Fibroblast of skin of scalp (primary cell): ENCODE measurements around the gene VSTM2B.

Experiments
- DNase-seq: peaks from one replicate; pipeline ENCODE4 v3.0.0-alpha.2; 2013

VSTM2B gene

GRCh38 chr19:29568036-29569025 lies 42.5 kb downstream of the VSTM2B start:
- no peak for DNase-seq

DNA sequence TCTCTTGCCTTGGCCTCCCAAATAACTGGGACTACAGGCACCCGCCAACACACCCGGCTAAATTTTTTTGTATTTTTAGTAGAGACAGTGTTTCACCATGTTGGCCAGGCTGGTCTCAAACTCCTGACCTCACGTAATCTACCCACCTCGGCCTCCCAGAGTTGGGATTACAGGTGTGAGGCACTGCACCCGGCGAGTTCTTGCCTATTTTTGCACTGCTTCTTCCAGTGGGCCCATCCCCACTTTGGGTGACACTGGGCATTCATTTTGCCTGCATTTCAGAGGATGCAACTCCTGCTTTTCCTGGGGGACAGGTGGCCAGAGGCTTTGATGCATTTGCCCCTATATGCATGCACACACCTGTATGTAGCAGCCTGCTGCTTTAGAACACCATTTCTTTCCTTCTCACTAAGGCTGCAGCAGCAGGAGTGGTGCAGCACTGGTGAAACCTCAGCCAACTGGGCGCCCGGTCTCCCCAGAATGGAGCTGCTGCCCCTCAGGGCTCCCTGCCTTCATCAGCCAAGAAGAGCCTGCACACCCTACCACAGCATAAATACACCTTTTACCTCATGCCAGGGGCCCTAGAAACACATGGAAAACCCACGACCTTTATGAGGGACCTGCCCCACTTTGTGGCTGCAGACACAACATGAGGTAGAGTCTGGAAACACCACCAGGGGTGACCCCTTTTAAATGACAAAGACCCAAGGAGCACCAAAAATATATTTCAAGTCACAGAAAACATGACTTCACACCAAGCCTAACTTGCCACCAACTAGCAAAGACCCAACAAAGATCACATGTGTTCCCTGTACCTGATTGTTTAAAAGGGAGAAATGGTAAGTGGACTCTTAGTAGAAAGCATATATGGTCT lies 43.5 kb downstream of the VSTM2B start:
- DNase-seq = no peak

DNA sequence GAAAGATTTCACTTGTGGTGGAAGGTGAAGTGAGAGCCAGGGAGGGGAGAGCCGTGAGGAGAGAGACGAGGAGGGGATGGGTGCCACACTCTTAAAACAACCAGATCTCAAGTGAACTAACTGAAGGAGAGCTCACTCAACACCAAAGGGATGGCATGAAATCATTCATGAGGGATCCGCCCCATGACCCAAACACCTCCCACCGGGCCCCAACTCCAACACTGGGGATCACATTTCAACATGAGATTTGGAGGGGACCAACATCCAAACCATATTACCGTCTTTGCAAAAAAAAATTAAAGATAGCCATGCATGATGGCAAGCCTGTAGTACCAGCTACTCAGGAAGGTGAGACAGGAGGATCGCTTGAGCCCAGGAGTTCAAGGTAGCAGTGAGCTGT lies 45.4 kb downstream of the VSTM2B start:
- DNase-seq = no peak

DNA sequence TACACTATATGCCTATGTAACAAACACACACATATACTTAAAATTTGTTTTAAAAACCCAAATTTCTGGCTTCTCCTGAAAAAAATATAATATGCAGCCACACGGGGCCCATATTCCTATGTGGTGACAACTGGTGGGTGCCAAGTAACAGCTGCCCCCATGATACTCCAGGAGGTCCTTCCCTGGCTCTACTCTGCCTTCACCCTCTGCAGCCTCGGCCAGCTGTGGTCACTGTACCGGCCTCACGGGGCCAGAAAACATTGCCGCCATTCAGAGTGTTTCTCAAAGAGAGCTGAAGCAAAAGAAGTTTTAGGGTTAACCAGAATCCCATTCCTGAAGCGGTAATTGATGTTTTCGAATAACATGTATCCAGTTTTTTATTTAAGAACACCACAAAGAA lies 47.7 kb downstream of the VSTM2B start:
- no peak for DNase-seq

DNA sequence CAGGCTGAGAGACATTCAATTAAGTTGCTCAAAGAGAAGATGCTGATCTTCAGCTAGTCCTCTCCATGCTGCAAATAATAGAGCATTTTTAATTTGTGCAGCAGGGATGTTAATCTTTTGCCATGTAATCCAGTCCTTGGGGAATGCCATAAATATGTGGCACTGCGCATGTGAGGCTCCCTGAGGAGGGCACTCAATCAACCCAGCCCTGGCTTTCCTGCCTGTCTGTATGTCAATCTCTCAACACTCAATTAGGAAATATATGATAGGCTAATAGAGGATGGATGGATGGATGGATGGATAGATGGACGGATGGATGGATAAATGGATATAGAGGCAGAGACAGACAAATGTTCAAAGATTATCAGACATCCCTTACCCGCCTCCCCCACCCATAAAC lies 48.7 kb downstream of the VSTM2B start:
- no peak for DNase-seq

GRCh38 chr19:29576046-29576606 lies 50.3 kb downstream of the VSTM2B start:
- DNase-seq = no peak

DNA sequence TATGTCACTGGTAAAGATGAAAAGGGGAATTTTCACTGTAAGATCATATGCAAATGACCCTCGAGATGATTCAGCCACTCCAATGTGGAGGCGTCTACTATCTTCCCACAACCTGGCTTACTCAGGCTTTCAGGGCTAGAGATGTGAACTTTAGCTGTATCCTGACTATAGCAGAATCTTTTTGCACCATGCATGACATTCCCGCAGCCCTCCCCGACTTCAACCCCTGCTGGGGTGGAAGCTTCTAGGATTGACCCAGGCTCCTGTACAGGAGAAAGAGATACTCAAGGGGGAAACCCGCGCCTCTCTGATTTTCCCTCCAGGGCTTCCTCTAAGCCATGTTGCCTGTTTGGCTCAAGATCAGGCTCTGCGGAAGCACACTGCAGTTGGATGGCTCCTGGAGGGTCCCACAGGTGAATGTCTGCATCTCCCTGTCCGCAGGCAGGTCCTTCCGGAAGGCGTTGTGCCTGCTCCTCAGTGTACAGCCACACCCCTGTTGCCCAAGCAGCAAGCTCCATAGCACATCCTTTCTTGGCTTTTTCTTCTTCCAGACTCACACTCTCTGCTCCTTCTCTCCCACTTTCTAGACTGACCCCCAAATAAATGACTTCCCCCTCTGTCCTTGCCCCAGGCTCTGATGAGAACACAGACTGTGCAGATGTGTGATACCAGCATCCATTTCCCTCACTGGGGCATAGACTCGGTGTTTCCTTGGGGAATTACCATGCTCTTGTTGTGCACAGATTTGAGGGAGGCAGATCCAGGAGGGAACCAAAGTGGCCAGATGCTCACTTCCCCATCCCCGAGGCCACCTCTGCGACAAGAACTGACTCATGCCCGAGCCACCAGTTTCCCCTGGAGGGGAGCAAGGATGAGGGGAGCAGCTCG lies 51.2 kb downstream of the VSTM2B start:
- DNase-seq = no peak

DNA sequence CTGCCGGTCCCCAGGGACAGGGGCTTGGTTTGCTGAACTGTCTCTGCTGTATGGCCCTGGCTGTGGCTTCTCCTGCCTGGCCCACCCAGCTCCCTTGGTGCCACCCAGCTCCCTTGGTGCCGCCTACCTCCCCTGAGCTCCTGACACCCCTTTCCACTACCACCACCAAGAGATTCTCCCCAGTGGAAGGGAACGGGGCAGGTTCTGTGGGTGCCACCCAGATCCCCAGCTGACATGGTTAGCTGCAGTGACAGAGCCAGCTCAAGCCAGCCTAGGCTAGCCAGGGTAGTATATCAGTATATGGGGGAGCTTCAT lies 51.8 kb downstream of the VSTM2B start:
- DNase-seq = no peak

GRCh38 chr19:29578349-29578748 lies 52.6 kb downstream of the VSTM2B start:
- DNase-seq = no peak

DNA sequence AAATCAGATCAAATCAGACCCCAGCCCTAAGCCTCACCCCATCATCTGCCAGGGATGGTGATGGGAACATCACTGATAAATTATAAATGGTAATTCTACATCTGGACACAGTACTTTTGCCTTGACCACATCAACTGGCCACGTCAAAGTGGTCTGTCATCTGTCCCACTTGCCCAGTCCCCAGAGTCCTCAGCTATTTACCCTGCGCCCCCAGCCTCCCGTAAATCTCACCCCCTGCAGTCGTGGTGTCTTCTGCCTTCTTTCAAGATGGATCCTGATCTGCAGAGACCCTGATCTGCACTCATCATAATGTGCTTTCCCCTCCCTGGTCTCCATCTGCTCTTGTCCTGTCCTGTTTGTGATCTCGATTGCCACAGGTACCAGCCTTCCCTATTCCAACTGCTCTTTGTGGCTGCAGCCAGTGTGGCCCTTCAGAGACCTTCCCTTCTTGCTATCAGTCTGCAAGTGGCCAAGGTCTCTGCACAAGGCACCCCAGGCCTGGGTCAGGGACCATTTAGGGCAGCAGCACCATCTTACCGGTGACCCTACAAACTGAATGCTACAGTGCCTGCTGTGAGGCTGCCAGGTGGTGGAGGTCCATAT lies 53.6 kb downstream of the VSTM2B start:
- no peak for DNase-seq

- DNase-seq = no peak
These were observed 55.6 kb downstream of the VSTM2B start for GRCh38 chr19:29581398-29581797.

DNA sequence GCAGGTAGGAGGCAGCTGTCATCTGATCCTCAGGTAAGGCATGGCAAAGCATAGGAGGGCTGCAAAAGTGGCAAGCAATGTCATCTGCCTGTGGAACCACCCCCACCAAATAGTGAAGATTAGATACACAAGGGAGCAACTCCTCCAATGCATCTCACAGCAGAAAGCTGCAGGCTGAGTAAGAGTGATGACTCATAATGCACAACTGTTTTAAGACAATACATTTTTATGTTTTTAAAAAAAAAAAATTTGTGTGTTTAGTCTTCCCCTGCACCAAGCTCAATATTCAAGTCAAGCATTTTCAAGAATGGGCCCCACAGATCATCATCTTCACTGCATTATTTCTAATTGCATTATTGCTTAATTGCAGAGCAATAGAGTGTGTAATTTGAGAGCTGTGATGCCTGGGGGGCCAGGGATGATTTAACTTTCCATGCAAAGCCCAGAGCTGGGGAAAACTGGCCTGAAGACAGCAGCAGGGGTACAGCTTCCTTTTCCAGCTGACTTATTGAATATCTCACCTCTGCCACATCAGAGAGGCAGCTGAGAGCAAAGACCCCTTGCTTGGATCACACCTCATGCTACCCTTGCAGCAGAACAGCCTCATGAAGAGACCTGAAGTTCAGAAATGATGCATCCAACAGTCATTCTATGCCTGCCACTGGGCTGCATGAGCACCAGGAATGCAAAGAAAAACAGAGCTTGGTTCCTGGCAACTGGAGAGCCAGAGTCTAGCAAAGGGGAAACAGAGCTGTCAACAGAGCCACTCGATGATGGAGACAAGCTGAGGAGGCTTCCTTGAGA lies 57.6 kb downstream of the VSTM2B start:
- DNase-seq = peak; percentile 14

- no peak for DNase-seq
These were observed 60.6 kb downstream of the VSTM2B start for GRCh38 chr19:29586401-29586800.

DNA sequence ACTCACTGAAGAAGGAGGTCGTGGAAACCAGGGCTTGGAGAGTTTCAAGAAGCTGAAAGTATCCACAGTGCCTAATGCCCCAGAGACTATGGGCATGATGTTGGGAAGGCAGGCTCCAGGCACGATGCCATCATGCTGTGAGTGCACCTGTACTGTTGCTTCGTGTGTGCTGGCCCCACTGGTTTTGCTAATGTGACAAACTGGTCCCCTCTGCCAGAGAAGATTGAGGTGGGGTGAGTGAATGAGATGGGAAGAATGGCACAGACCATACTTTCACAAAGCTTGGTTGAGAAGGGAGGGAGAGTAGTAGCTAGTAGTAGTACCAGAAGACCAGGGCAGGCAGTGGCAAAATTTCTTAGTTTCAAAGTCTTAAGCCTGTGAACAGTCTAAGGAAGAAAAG lies 61.3 kb downstream of the VSTM2B start:
- DNase-seq = no peak

DNA sequence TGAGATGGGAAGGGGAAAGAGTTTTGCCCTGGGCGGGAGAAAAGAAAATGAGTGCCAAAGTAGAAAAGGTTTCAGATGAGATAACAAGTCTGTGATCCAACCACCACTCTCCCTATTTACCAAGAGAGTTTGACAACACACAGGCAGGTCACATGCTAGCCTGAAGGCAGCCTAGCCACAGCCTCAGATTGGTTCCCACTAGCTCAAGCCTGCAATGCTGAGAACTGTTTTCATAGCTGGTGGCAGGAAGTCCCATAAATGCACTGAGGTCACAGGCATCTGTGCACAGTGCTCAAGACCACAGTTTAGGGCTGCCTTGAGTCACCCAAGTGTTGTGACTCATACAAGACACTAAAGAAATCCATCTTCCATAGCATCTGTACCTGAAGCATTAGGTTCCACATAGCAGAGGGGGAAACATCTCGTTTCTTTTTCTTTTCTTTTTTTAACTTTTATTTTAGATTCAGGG lies 61.8 kb downstream of the VSTM2B start:
- peak; percentile 20 for DNase-seq

DNA sequence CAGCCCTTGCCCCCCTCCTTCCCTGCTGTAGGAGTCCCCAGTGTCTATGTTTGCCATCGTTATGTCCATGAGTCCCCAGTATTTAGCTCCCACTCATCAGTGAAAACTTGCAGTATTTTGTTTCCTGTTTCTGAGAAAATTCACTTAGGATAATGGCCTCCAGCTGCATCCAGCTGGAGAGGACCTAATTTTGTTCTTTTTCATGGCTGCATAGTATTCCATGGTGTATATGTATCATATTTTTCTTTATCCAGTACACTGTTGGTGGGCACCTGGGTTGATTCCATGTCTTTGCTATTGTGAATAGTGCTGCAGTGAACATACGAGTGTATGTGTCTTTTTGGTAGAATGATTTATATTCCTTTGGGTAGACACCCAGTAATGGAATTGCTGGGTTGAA lies 62.3 kb downstream of the VSTM2B start:
- DNase-seq = no peak

GRCh38 chr19:29590278-29590677 lies 64.5 kb downstream of the VSTM2B start:
- DNase-seq = no peak

- no peak for DNase-seq
These were observed 65.9 kb downstream of the VSTM2B start for GRCh38 chr19:29591670-29592069.

DNA sequence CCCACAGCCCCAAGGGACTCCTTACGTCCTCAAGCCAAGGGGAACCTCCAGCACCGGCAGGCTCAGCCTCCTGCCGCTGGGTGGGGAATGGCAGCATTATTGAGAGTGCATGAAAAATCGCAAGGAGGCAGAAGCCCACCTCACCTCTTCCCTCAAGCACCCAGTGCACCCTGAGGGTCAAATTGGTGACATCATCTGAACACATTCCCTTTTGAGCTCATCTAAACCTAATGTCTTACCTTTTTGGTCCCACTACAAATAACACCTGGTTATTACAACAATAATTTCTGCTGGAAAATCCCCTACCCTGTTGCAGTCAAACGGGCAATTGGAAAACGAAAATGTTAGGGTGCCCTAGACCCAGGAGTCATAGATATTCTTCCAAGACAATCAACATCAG lies 68.1 kb downstream of the VSTM2B start:
- no peak for DNase-seq

- DNase-seq = no peak
These were observed 70.4 kb downstream of the VSTM2B start for GRCh38 chr19:29596080-29596727.
